K562 (cell line): ENCODE results near the gene ACAA2. TPM values are rescaled to one million over a fixed set of nuclear protein-coding genes. Genes with fewer than 3 reads are reported as not detected.

Experiments used
- ATAC-seq: fragments of 200-7000 bp; cut with Tn5 transposase; 3 replicates; pipeline ENCODE4 v1.9.1; 2020; ENCODE audit warnings: moderate library complexity
- BruUV-seq: library from RNA; stranded (reverse); fragments of 400-500 nt; replicated peaks from 2 replicates; lab custom pipeline; 2021; lab: Mats Ljungman, UMichigan
- CTCF ChIA-PET: fragments of 300-600 bp; formaldehyde crosslinking; extraction: SDS; loops from one replicate; lab custom pipeline; 2021; ENCODE audit warnings: low intra/inter-chr PET ratio; lab: Yijun Ruan, JAX
- POLR2A ChIA-PET: fragments of 300-600, 350-650 bp; sonication (Branson Sonifier 250); formaldehyde crosslinking; extraction: SDS; loops from one replicate; lab custom pipeline; 2021; ENCODE audit warnings: antibody characterized with exemption, inconsistent platforms; lab: Yijun Ruan, JAX
- DNase-seq, 4 experiments: peaks; one replicate each; pipeline versions ENCODE4 v3.0.0 to v3.0.0-alpha.2; 2011 to 2018; ENCODE audit warnings: low spot score in 3 of 4, mixed read lengths in 3 of 4; ENCODE audit errors: extremely low read depth in 1 of 4
- FAIRE-seq: peaks from 2 replicates; lab custom pipeline; 2011; peaks lifted over from hg19 to GRCh38; lab: Jason Lieb, UNC
- H2AFZ ChIP-seq: 2 replicates; pipeline ENCODE4 v1.6.0; 2011; ENCODE audit warnings: low read depth, low read length, control low read depth, inconsistent platforms
- H3K27ac ChIP-seq: fragments of 200-600 bp; 3 replicates; pipeline ENCODE4 v1.8.0; 2011; ENCODE audit warnings: low read depth, mild to moderate bottlenecking, control low read depth, inconsistent platforms, low read length, moderate library complexity, mixed read lengths; ENCODE audit errors: extremely low read depth
- H3K27me3 ChIP-seq, 2 experiments: fragments of 300-600 bp in 1 of 2; 2 replicates in 1 of 2; 3 replicates in 1 of 2; pipeline versions ENCODE4 v1.6.0 to v1.8.0; 2011; ENCODE audit warnings: inconsistent platforms in 2 of 2, low read length in 2 of 2, mild to moderate bottlenecking in 1 of 2, mixed read lengths in 1 of 2, moderate library complexity in 1 of 2; ENCODE audit not compliant: control insufficient read depth in 2 of 2, insufficient read depth in 2 of 2
- H3K36me3 ChIP-seq: fragments of 300-600 bp; 3 replicates; pipeline ENCODE4 v1.8.0; 2011; ENCODE audit warnings: mild to moderate bottlenecking, low read length, inconsistent platforms; ENCODE audit not compliant: control insufficient read depth, insufficient read depth
- H3K4me1 ChIP-seq, 2 experiments: fragments of 200-600 bp in 1 of 2; replicated peaks in 1 of 2; 2 replicates in 1 of 2; 3 replicates in 1 of 2; pipeline versions ENCODE4 v1.5.1 to v1.8.0; 2011; ENCODE audit warnings: inconsistent platforms in 2 of 2, low read length in 2 of 2, mild to moderate bottlenecking in 1 of 2, mixed read lengths in 1 of 2, moderate library complexity in 1 of 2; ENCODE audit not compliant: control insufficient read depth in 2 of 2, insufficient read depth in 2 of 2
- H3K4me2 ChIP-seq: 2 replicates; pipeline ENCODE4 v1.6.1; 2011; ENCODE audit warnings: low read length, control low read depth, inconsistent platforms, mixed read lengths; ENCODE audit not compliant: insufficient read depth
- H3K4me3 ChIP-seq: fragments of 200-600 bp; sonication (generic), shearing (Covaris generic); 2 replicates; pipeline ENCODE4 v1.5.1; 2016; ENCODE audit warnings: control low read depth, inconsistent platforms
- H3K79me2 ChIP-seq: fragments of 200-600 bp; 3 replicates; pipeline ENCODE4 v1.8.0; 2011; ENCODE audit warnings: low read length, inconsistent platforms; ENCODE audit not compliant: control insufficient read depth, insufficient read depth
- H3K9ac ChIP-seq, 2 experiments: 2 replicates each; pipeline versions ENCODE4 v1.6.0 to v1.6.1; 2011; ENCODE audit warnings: low read depth in 2 of 2, low read length in 2 of 2, control low read depth in 1 of 2, inconsistent platforms in 1 of 2, mild to moderate bottlenecking in 1 of 2, mixed read lengths in 1 of 2; ENCODE audit not compliant: insufficient read depth in 1 of 2
- H3K9me1 ChIP-seq: one replicate; pipeline ENCODE4 v1.6.0; 2011; ENCODE audit warnings: inconsistent platforms, mild to moderate bottlenecking, low read length, moderate library complexity; ENCODE audit not compliant: control insufficient read depth, insufficient read depth
- H3K9me3 ChIP-seq: replicated peaks from 2 replicates; pipeline ENCODE4 v1.5.1; 2011; ENCODE audit warnings: low read depth, low read length, inconsistent platforms; ENCODE audit not compliant: control insufficient read depth, insufficient read depth
- H4K20me1 ChIP-seq: replicated peaks from 2 replicates; pipeline ENCODE4 v1.6.1; 2011; ENCODE audit warnings: low read length, inconsistent platforms, mixed read lengths; ENCODE audit not compliant: control insufficient read depth, insufficient read depth
- ADNP ChIP-seq: fragments of 200-800 bp; sonication (Bioruptor generic); IDR thresholded peaks from 2 replicates; pipeline ENCODE4 v1.6.1; 2016; ENCODE audit warnings: missing genetic modification characterization, missing compliant biosample characterization
- ARID3B ChIP-seq: fragments of 250-450 bp; sonication (Bioruptor Pico); IDR thresholded peaks from 2 replicates; pipeline ENCODE4 v1.4.0; 2020; ENCODE audit warnings: borderline replicate concordance
- ARNT ChIP-seq, 2 experiments: fragments of 450-650 bp; IDR thresholded peaks; 2 replicates each; pipeline ENCODE4 v1.6.1; 2016; ENCODE audit warnings: mild to moderate bottlenecking in 1 of 2
- FOXJ2 ChIP-seq: fragments of 200-800 bp; sonication (Bioruptor generic); IDR thresholded peaks from 2 replicates; pipeline ENCODE4 v1.6.1; 2016; ENCODE audit warnings: missing genetic modification characterization, missing compliant biosample characterization
- RAD21 ChIP-seq, 2 experiments: fragments of 250-450 bp in 1 of 2; fragments of 450-650 bp in 1 of 2; sonication (Bioruptor Pico) in 1 of 2; formaldehyde crosslinking in 1 of 2; IDR thresholded peaks in 1 of 2; conservative IDR thresholded peaks in 1 of 2; 2 replicates each; pipeline versions ENCODE4 v1.4.0 to v1.8.0; 2020 to 2022; ENCODE audit warnings: mild to moderate bottlenecking in 2 of 2, moderate library complexity in 1 of 2
- RBM39 ChIP-seq: fragments of 200-400 bp; formaldehyde crosslinking; optimal IDR thresholded peaks from 2 replicates; pipeline ENCODE3; 2018; ENCODE audit warnings: low read depth, low read length
- TAL1 ChIP-seq: fragments of 450-650 bp; IDR thresholded peaks from 2 replicates; pipeline ENCODE4 v1.6.1; 2016; ENCODE audit warnings: mild to moderate bottlenecking
- XRCC5 ChIP-seq: fragments of 200-400 bp; formaldehyde crosslinking; IDR thresholded peaks from 2 replicates; pipeline ENCODE4 v1.6.1; 2017; ENCODE audit warnings: low read depth, mild to moderate bottlenecking, low read length
- ZBTB26 ChIP-seq: fragments of 450-650 bp; formaldehyde crosslinking; IDR thresholded peaks from 2 replicates; pipeline ENCODE4 v1.4.0; 2022; ENCODE audit warnings: missing genetic modification characterization
- WGBS: fragments of 100-300 bp; shearing (Covaris generic); methylation state at CpG from one replicate; pipeline ENCODE4 v1.1.6; 2016; ENCODE audit warnings: low coverage, mixed read lengths; ENCODE audit not compliant: insufficient coverage; ENCODE audit errors: missing lambda C conversion rate; 5-methylcytosine and 5-hydroxymethylcytosine counted together
- in situ Hi-C: fragments of 300-500 bp; cut with MboI; formaldehyde crosslinking; loops from 4 replicates; pipeline ENCODE4 v1.15.0; 2018; ENCODE audit warnings: inconsistent platforms, mixed read lengths
- intact Hi-C: fragments of 100-400 bp; cut with micrococcal nuclease; formaldehyde crosslinking; loops from 2 replicates; pipeline ENCODE4 v1.14.2; 2022
- polyA plus RNA-seq, 8 experiments: library from polyadenylated mRNA; depleted of rRNA in 4 of 8; stranded (reverse) in 5 of 8; unstranded in 3 of 8; fragments of >200 nt; fragmentation: Nextera tagmentation in 2 of 8; fragmentation: Illumina TruSeq in 1 of 8; extraction: Ambion mirVana in 2 of 8; extraction: Trizol in 1 of 8; gene quantifications; 2 replicates each; pipeline versions ENCODE4 v1.2.1 to v1.2.3, GENCODE V29; 2011 to 2014; ENCODE audit warnings: inconsistent platforms in 1 of 8, missing spikeins in 1 of 8
- total RNA-seq, 7 experiments: library from RNA; depleted of rRNA in 6 of 7; stranded (reverse); fragments of >200 nt in 6 of 7; fragmentation: Illumina TruSeq in 2 of 7; extraction: Trizol in 2 of 7; gene quantifications; 2 replicates each; pipeline versions ENCODE4 v1.2.1 to v1.2.3, GENCODE V29; 2011 to 2021; ENCODE audit warnings: low replicate concordance in 1 of 7
- TF ChIP-seq, protein P1 (sequence below): fragments of 250-450 bp; sonication (Bioruptor Pico); IDR thresholded peaks from 2 replicates; pipeline ENCODE4 v1.8.0; 2021; ENCODE audit warnings: moderate library complexity, mild to moderate bottlenecking, inconsistent platforms
- TF ChIP-seq, protein P2 (sequence below): IDR thresholded peaks from 2 replicates; pipeline ENCODE4 v1.6.1; 2016; ENCODE audit warnings: missing genetic modification characterization, missing compliant biosample characterization

Gene ACAA2
- total and polyA plus RNA-seq, 9 of the 15 experiments (the other 6 are each of a cell fraction or from before 2014, with no cell fraction given), result 13.2 to 31.5 (median 21.7) TPM

DNA sequence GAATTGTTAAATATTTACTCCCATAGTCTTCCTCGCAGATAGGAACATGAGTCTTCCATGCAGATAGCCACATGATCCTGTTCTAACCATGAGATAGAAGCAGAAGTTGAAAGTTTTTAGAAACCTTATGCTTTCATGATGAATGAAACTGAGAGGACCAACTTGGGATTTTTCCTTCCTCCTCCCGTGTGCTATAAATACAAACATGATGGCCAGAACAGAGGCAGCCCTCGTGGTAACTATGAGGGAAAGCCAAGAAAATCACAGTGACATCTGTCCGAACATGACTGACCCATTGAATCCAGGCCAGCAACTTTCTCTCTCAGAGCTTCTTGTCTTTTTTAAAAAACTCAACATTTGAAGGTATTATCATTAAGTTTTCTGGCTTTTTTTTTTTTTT lies 78.5 kb downstream of the ACAA2 start:
- in situ Hi-C loops, result no loop called here
- POLR2A ChIA-PET, result interaction anchor here (0.6 to 0.7 kb wide), 2 partner anchors 110 to 489 kb away, joined by 3 read pairs; no protein-coding TSS in a partner anchor
- CTCF ChIA-PET, result no interaction called here
- DNase-seq (no peak), FAIRE-seq (no peak), ATAC-seq (no peak)
- 0% methylated on average over 3 of the region's 4 CpGs for WGBS
- Histone ChIP-seq H3K27me3 (peaks cover 0 to 3% of the 10 kb centered on the region in 2 experiments; a peak in 3 of 5 replicates), H3K4me3 (no peak overlapping the region), H3K4me1 (no peaks in the 10 kb centered on the region; a peak in 1 of 5 replicates), H3K9me1 (no peaks in the 10 kb centered on the region), H2AFZ (no peak overlapping the region)
- TF ChIP-seq ZBTB26, result no peak
- no peak for TF ChIP-seq XRCC5
- no peak for TF ChIP-seq RAD21 (CRISPR knock-in tag; conservative IDR thresholded peaks at IDR 0.05 in 1 of 2, IDR thresholded peaks at IDR 0.05 in 1 of 2)
- TF ChIP-seq, protein P1, sequence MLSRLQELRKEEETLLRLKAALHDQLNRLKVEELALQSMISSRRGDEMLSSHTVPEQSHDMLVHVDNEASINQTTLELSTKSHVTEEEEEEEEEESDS (CRISPR knock-in tag), result no peak
- TF ChIP-seq FOXJ2, result no peak
- no peak for TF ChIP-seq ADNP
- TF ChIP-seq, protein P2, sequence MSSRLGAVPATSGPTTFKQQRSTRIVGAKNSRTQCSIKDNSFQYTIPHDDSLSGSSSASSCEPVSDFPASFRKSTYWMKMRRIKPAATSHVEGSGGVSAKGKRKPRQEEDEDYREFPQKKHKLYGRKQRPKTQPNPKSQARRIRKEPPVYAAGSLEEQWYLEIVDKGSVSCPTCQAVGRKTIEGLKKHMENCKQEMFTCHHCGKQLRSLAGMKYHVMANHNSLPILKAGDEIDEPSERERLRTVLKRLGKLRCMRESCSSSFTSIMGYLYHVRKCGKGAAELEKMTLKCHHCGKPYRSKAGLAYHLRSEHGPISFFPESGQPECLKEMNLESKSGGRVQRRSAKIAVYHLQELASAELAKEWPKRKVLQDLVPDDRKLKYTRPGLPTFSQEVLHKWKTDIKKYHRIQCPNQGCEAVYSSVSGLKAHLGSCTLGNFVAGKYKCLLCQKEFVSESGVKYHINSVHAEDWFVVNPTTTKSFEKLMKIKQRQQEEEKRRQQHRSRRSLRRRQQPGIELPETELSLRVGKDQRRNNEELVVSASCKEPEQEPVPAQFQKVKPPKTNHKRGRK, result no peak
- TF ChIP-seq ARID3B, result no peak
- TF ChIP-seq TAL1, result no peak
- no peak for TF ChIP-seq ARNT (IDR thresholded peaks at IDR 0.05)
- no peak for TF ChIP-seq RBM39
- TF ChIP-seq, all 486 proteins: peak for 0
- H3K36me3 ChIP-seq, result no peaks in the 10 kb centered on the region
- no peak overlapping the region for H3K4me2 ChIP-seq
- H3K9ac ChIP-seq, result no peak overlapping the region
- BruUV-seq, result no TSS peak
- H3K9me3 ChIP-seq, result no peaks in the 10 kb centered on the region
- no peaks in the 10 kb centered on the region for H4K20me1 ChIP-seq
- no peaks in the 10 kb centered on the region for H3K79me2 ChIP-seq
- intact Hi-C loops, result loop anchor here (10.0 kb wide), 1 partner anchor 120 kb away; no protein-coding TSS in a partner anchor
- no peak overlapping the region for H3K27ac ChIP-seq
